Heart right ventricle (tissue), 16 donors: ENCODE data around the gene TRERF1. TPM values are rescaled to one million over a fixed set of nuclear protein-coding genes. Genes with fewer than 3 reads are reported as not detected.

Source experiments
- ATAC-seq, 8 donors: fragments of 200-7000 bp; cut with Tn5 transposase; one replicate each; pipeline ENCODE4 v1.9.1; 2020; ENCODE audit warnings: mild to moderate bottlenecking in 8 of 8, moderate library complexity in 8 of 8, moderate number of reproducible peaks in 1 of 8
- DNase-seq, 2 donors: peaks; one replicate each; pipeline ENCODE4 v3.0.0-alpha.2; 2020
- H3K27ac ChIP-seq, 10 donors: fragments of 200-600 bp; sonication (generic) in 2 of 10; one replicate each; pipeline versions ENCODE4 v1.5.0 to v1.8.0; 2020 to 2022; ENCODE audit warnings: mild to moderate bottlenecking in 3 of 10
- H3K27me3 ChIP-seq, 7 donors: fragments of 200-600 bp; one replicate each; pipeline ENCODE4 v1.8.0; 2021 to 2022; ENCODE audit warnings: mild to moderate bottlenecking in 2 of 7
- H3K36me3 ChIP-seq, 9 donors: fragments of 200-600 bp; sonication (generic) in 1 of 9; one replicate each; pipeline versions ENCODE4 v1.5.0 to v1.8.0; 2020 to 2022; ENCODE audit warnings: mild to moderate bottlenecking in 2 of 9
- H3K4me1 ChIP-seq, 9 donors: fragments of 200-600 bp; sonication (generic) in 1 of 9; one replicate each; pipeline versions ENCODE4 v1.5.0 to v1.8.0; 2020 to 2022; ENCODE audit warnings: mild to moderate bottlenecking in 4 of 9
- H3K4me3 ChIP-seq, 10 donors: fragments of 200-600 bp; sonication (generic) in 2 of 10; one replicate each; pipeline versions ENCODE4 v1.5.0 to v1.8.0; 2020 to 2022; ENCODE audit warnings: mild to moderate bottlenecking in 7 of 10, moderate library complexity in 2 of 10
- H3K9me3 ChIP-seq, 11 donors: fragments of 200-600 bp in 10 of 11; sonication (generic) in 2 of 11; one replicate each; pipeline versions ENCODE4 v1.5.0 to v1.8.0; 2013 to 2022; ENCODE audit warnings: mild to moderate bottlenecking in 2 of 11, control low read depth in 1 of 11, moderate library complexity in 1 of 11
- CTCF ChIP-seq, 9 donors: fragments of 200-600 bp; sonication (generic) in 2 of 9; IDR thresholded peaks; one replicate each; pipeline versions ENCODE4 v1.5.0 to v1.8.0; 2021 to 2022; ENCODE audit warnings: antibody characterized with exemption in 9 of 9, mild to moderate bottlenecking in 5 of 9, moderate library complexity in 1 of 9
- WGBS, 2 donors: extraction: QIAGEN DNeasy Blood & Tissue Kit; methylation state at CpG; one replicate each; pipeline ENCODE4 v1.1.7; 2013; ENCODE audit warnings: inconsistent platforms in 1 of 2; 5-methylcytosine and 5-hydroxymethylcytosine counted together
- intact Hi-C, 10 donors: fragments of 100-400 bp; cut with DNase I; formaldehyde crosslinking; loops; one replicate each; pipeline versions ENCODE4 v1.11.1 to v1.14.2; 2022
- polyA plus RNA-seq, 2 donors: library from polyadenylated mRNA; stranded (reverse); fragments of 200-250 nt; gene quantifications; one replicate each; pipeline ENCODE4 v1.2.3, GENCODE V29; 2013
- total RNA-seq, 10 donors: library from RNA; stranded (reverse); fragmentation: NEBNext Ultra II Directional in 3 of 10; extraction: Animal tissue kit (Norgen Biotek cat#: 25700) in 3 of 10; gene quantifications; one replicate each; pipeline versions ENCODE4 v1.2.1 to v1.2.4, GENCODE V29; 2021 to 2023
- donor health status: Arrhythmogenic right ventricular cardiomyopathy.
- donor health status: ischemic (EF 13 %, LVEDD 7.1; RV severe dilation, severe dysfunction).
- donor health status: healthy with polysubstance abuse.
- donor health status: DM: no; HTN: yes; CAD: no.
- donor health status: DM: no; HTN: no; CAD: no.
- donor health status: ischemic (EF 25% LVEDD 6.9; RV normal size, moderate dysfunction).
- donor health status: ischemic (EF 25% LVEDD 5.7; RV mildly dilated, moderate dysfunction).
- donor health status: healthy.
- donor health status: DM: yes; HTN: yes; CAD: no.
- donor health status: Ischemic cardiomyopathy.
- donor health status: ischemic (EF 35%, LVEDD 5.7; RV mildly dilated, moderate dysfunction).
- donor health status: nonischemic (EF 11% LVEDD 7.7; RV severe dilation, severe dysfunction).
- donor health status: DM: yes; HTN: yes; CAD: no.
- donor health status: PGD.
- donor health status: ischemic (EF 29% LVEDD 5.4; RV normal size, mild dysfunction).
- donor health status: nonischemic (EF 23%, LVEDD 6.1; RV moderate dilation, normal function).

Gene TRERF1
- total and polyA plus RNA-seq, 12 donors = 0.75 to 2.8 (median 1.6) TPM

DNA sequence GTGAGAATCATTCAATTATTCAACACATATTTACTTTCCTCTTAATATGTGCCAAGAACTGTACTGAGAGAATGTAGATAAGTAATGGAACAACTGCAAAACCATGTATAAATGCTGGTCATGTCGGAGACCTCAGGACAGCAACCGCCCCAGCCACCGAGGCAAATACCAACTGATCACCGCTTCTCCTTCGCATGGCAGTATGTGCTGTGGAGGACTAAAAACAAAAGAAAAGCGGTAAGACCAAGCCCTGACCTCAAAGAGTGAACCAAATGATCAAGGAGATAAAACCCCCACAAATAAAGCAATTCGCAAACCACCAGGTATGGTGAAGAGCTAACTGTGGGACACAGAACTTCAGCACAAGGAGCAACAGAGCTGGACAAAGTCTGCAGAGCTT lies 104.3 kb downstream of the TRERF1 start:
- DNase-seq (no peak), ATAC-seq (no peak)
- Histone ChIP-seq H3K4me1 (no peaks in the 10 kb centered on the region), H3K36me3 (no peaks in the 10 kb centered on the region), H3K9me3 (no peaks in the 10 kb centered on the region), H3K4me3 (no peak overlapping the region), H3K27ac (no peak overlapping the region), H3K27me3 (no peaks in the 10 kb centered on the region)
- WGBS, 2 donors = 93 to 98% methylated on average over 7 of the region's 7 CpGs
- intact Hi-C loops = no loop called here
- no peak for TF ChIP-seq CTCF (IDR thresholded peaks at IDR 0.05)

- 80 to 87% methylated on average over 8 of the region's 8 CpGs for WGBS, 2 donors
- no peak for DNase-seq
These were observed 105.9 kb downstream of the TRERF1 start for GRCh38 chr6:42345696-42346416.

DNA sequence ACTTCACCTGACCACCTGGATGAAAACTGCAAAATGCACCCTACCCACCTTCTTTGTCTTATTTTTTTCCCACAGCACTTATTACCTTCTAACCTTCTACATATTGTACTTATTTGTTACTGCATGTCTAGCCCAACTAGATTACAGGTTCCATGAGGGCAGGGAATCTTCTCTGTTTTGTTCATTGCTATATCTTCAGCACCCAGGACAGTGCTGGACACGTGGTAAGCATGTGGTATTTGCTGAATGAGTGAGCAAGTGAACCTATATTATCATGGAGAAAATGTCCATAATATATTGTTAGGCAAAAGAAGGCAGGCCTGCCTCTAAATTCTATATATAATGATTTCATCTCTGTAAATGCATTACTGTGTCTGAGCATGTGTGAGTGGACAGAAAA lies 107.0 kb downstream of the TRERF1 start:
- no peak for ATAC-seq
- no peaks in the 10 kb centered on the region for H3K27me3 ChIP-seq
- no peak for DNase-seq
- no peaks in the 10 kb centered on the region for H3K9me3 ChIP-seq
- no peak overlapping the region for H3K4me3 ChIP-seq
- no peak overlapping the region for H3K27ac ChIP-seq
- H3K4me1 ChIP-seq = peaks cover 0 to 7% (median 0%) of the 10 kb centered on the region in 9 donors
- H3K36me3 ChIP-seq = no peaks in the 10 kb centered on the region
- 80 to 87% methylated on average over 1 of the region's 1 CpG for WGBS, 2 donors
- intact Hi-C loops = loop anchor here in 2 of 10 donors (1.0 to 5.0 kb wide), 2 partner anchors 36 to 38 kb away; no protein-coding TSS in a partner anchor
- TF ChIP-seq CTCF (IDR thresholded peaks at IDR 0.05) = no peak

More at GRCh38 chr6:42345696-42346416, 105.9 kb downstream of the TRERF1 start:
- Histone ChIP-seq H3K4me3 (no peak overlapping the region), H3K9me3 (no peaks in the 10 kb centered on the region), H3K27ac (no peak overlapping the region), H3K27me3 (no peaks in the 10 kb centered on the region), H3K36me3 (no peaks in the 10 kb centered on the region), H3K4me1 (peaks cover 0 to under 1% (median 0%) of the 10 kb centered on the region in 9 donors)
- no peak for ATAC-seq
- intact Hi-C loops = loop anchor here in 1 of 10 donors (1.0 kb wide), 1 partner anchor 34 kb away; no protein-coding TSS in a partner anchor
- TF ChIP-seq CTCF (IDR thresholded peaks at IDR 0.05) = no peak

DNA sequence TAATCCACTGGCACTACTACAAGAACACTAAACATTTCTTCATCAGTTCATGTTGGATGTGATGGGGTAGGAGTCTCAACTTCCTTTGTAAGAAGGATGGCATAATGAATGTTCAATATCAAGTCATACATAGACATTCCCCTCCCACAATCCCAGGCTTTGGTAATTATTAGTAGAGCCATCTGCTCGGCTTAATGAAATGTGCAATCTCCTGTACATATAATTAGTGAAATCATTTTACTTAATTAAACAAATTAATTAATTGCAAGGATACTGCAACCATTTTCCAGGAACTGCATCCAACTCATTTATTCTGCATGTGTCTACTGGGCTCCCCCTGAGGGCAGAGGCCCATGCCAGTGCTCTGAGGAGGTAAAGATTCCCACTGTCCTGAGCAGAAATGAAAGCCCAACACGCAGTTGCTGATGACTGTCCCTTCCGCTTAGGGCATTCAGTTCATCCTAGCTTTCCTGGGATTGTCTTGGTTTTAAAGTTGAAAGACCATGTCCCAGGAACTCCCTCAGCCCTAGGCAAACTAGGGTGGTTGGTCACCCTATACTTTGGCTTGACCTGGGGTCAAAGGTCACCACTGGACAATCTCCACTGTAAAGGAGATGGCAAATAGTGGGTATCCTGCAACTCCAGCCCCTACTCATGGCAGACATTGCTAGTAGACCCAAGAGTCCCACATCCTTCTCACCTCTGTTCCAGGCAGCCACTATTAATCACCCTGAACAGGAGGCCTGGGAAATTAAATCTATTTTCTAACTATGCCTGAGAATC lies 109.8 kb downstream of the TRERF1 start:
- Histone ChIP-seq H3K9me3 (no peaks in the 10 kb centered on the region), H3K27me3 (no peaks in the 10 kb centered on the region), H3K4me3 (no peak overlapping the region), H3K36me3 (no peaks in the 10 kb centered on the region), H3K4me1 (peaks cover 0 to 14% (median 0%) of the 10 kb centered on the region in 9 donors), H3K27ac (no peak overlapping the region)
- TF ChIP-seq CTCF (IDR thresholded peaks at IDR 0.05) = no peak
- DNase-seq (no peak), ATAC-seq (no peak)
- intact Hi-C loops = loop anchor here in 1 of 10 donors (5.0 kb wide), 1 partner anchor 40 kb away; no protein-coding TSS in a partner anchor
- WGBS, 2 donors = 96 to 99% methylated on average over 3 of the region's 3 CpGs
